GM23338 (cell line): ENCODE results near the gene RMND1. TPM values are rescaled to one million over a fixed set of nuclear protein-coding genes. Genes with fewer than 3 reads are reported as not detected.

Experiments used
- ATAC-seq: fragments of 200-7000 bp; cut with Tn5 transposase; 3 replicates; pipeline ENCODE4 v1.9.1; 2020
- DNase-seq: peaks from one replicate; pipeline ENCODE4 v3.0.0-alpha.2; 2015; ENCODE audit warnings: low spot score
- H2AFZ ChIP-seq: fragments of 200-600 bp; sonication (generic); 2 replicates; pipeline ENCODE4 v1.8.0; 2016; ENCODE audit warnings: antibody characterized with exemption, mild to moderate bottlenecking, moderate library complexity
- H3F3A ChIP-seq: fragments of 200-600 bp; sonication (generic); replicated peaks from 2 replicates; pipeline ENCODE4 v1.8.0; 2017; ENCODE audit warnings: antibody characterized with exemption, mixed run types, low read depth
- H3K27ac ChIP-seq: fragments of 200-600 bp; sonication (generic); 2 replicates; pipeline ENCODE4 v1.6.1; 2016; ENCODE audit warnings: low read depth
- H3K27me3 ChIP-seq: fragments of 200-600 bp; sonication (generic); 2 replicates; pipeline ENCODE4 v1.8.0; 2016; ENCODE audit warnings: mild to moderate bottlenecking, mixed run types, moderate library complexity; ENCODE audit not compliant: insufficient read depth
- H3K36me3 ChIP-seq: fragments of 200-600 bp; sonication (generic); 2 replicates; pipeline ENCODE4 v1.8.0; 2016; ENCODE audit warnings: mild to moderate bottlenecking; ENCODE audit not compliant: insufficient read depth
- H3K4me1 ChIP-seq: fragments of 200-600 bp; sonication (generic); 2 replicates; pipeline ENCODE4 v1.8.0; 2016; ENCODE audit warnings: mild to moderate bottlenecking, moderate library complexity; ENCODE audit not compliant: insufficient read depth
- H3K4me2 ChIP-seq: fragments of 200-600 bp; sonication (generic); 2 replicates; pipeline ENCODE4 v1.7.1; 2017; ENCODE audit warnings: mixed run types
- H3K4me3 ChIP-seq: fragments of 200-600 bp; sonication (generic); 2 replicates; pipeline ENCODE4 v1.6.1; 2016; ENCODE audit warnings: mixed run types
- H3K79me2 ChIP-seq: fragments of 200-600 bp; sonication (generic); replicated peaks from 2 replicates; pipeline ENCODE4 v1.8.0; 2017; ENCODE audit warnings: mild to moderate bottlenecking; ENCODE audit not compliant: insufficient read depth
- H3K9me2 ChIP-seq: fragments of 200-600 bp; sonication (generic); 2 replicates; pipeline ENCODE4 v1.8.0; 2017; ENCODE audit not compliant: insufficient read depth
- H4K20me1 ChIP-seq: fragments of 200-600 bp; sonication (generic); replicated peaks from 2 replicates; pipeline ENCODE4 v1.8.0; 2017; ENCODE audit warnings: mild to moderate bottlenecking; ENCODE audit not compliant: insufficient read depth
- H3K27ac Mint-ChIP-seq: 2 replicates; pipeline ENCODE4 v1.8.0; 2020; ENCODE audit warnings: inconsistent platforms, mild to moderate bottlenecking, moderate library complexity, mixed read lengths
- H3K27me3 Mint-ChIP-seq: 3 replicates; pipeline ENCODE4 v1.8.0; 2022; ENCODE audit warnings: low read depth, mild to moderate bottlenecking, moderate library complexity, mixed read lengths, inconsistent platforms; ENCODE audit not compliant: insufficient read depth, poor library complexity
- H3K36me3 Mint-ChIP-seq: 3 replicates; pipeline ENCODE4 v1.8.0; 2021; ENCODE audit warnings: low read depth, mild to moderate bottlenecking, inconsistent platforms, moderate library complexity, mixed read lengths
- H3K4me1 Mint-ChIP-seq: 3 replicates; pipeline ENCODE4 v1.8.0; 2020; ENCODE audit warnings: mild to moderate bottlenecking, inconsistent platforms, mixed read lengths
- H3K4me3 Mint-ChIP-seq: 3 replicates; pipeline ENCODE4 v1.8.0; 2021; ENCODE audit warnings: moderate library complexity, mild to moderate bottlenecking, inconsistent platforms, mixed read lengths
- H3K9me3 Mint-ChIP-seq: 3 replicates; pipeline ENCODE4 v1.8.0; 2020; ENCODE audit warnings: moderate library complexity, mild to moderate bottlenecking, inconsistent platforms, mixed read lengths
- CREB1 ChIP-seq: fragments of 250-450 bp; sonication (Bioruptor Pico); IDR thresholded peaks from 2 replicates; pipeline ENCODE4 v1.5.0; 2020; ENCODE audit warnings: low read depth, mild to moderate bottlenecking, moderate library complexity
- CTCF ChIP-seq, 2 experiments: fragments of 200-600 bp in 1 of 2; sonication (generic) in 1 of 2; conservative IDR thresholded peaks; 2 replicates each; pipeline versions ENCODE4 v1.5.1 to v1.6.1; 2016 to 2017; ENCODE audit warnings: antibody characterized with exemption in 2 of 2, low read depth in 2 of 2, mild to moderate bottlenecking in 2 of 2, moderate library complexity in 1 of 2
- EZH2phosphoT487 ChIP-seq: fragments of 200-600 bp; sonication (generic); IDR thresholded peaks from one replicate; pipeline ENCODE4 v1.8.1; 2018; ENCODE audit warnings: antibody characterized with exemption; ENCODE audit not compliant: unreplicated experiment
- JUNB ChIP-seq: IDR thresholded peaks from one replicate; pipeline ENCODE4 v1.6.1; 2016; ENCODE audit warnings: antibody characterized with exemption; ENCODE audit not compliant: unreplicated experiment
- NANOG ChIP-seq: IDR thresholded peaks from 2 replicates; pipeline ENCODE4 v1.6.1; 2016; ENCODE audit warnings: antibody characterized with exemption, borderline replicate concordance
- POLR2AphosphoS5 ChIP-seq: IDR thresholded peaks from 2 replicates; pipeline ENCODE4 v1.6.1; 2016; ENCODE audit warnings: antibody characterized with exemption, low read depth
- ZNF114 ChIP-seq: fragments of 250-450 bp; sonication (Bioruptor Pico); IDR thresholded peaks from 2 replicates; pipeline ENCODE4 v1.5.0; 2020; ENCODE audit warnings: mild to moderate bottlenecking, moderate library complexity
- ZNF331 ChIP-seq: fragments of 250-450 bp; sonication (Bioruptor Pico); IDR thresholded peaks from 2 replicates; pipeline ENCODE4 v1.5.0; 2020; ENCODE audit warnings: low read depth, mild to moderate bottlenecking, moderate library complexity
- ZNF462 ChIP-seq: fragments of 250-450 bp; sonication (Bioruptor Pico); IDR thresholded peaks from 2 replicates; pipeline ENCODE4 v1.5.0; 2020; ENCODE audit warnings: mild to moderate bottlenecking, moderate library complexity
- polyA plus RNA-seq: library from polyadenylated mRNA; unstranded; fragments of >200 nt; fragmentation: Nextera tagmentation; extraction: Ambion mirVana; gene quantifications from 2 replicates; pipeline ENCODE4 v1.2.1, GENCODE V29; 2016
- total RNA-seq: library from RNA; depleted of rRNA; stranded (reverse); fragments of >200 nt; shearing (Covaris generic); gene quantifications from 2 replicates; pipeline ENCODE4 v1.2.3, GENCODE V29; 2014
- TF ChIP-seq, protein P1 (sequence below): IDR thresholded peaks from 2 replicates; pipeline ENCODE4 v1.6.1; 2016; ENCODE audit warnings: antibody characterized with exemption

RMND1 gene
- total and polyA plus RNA-seq, 2 experiments from 2014 or later: 27.5 to 34.4 TPM

DNA sequence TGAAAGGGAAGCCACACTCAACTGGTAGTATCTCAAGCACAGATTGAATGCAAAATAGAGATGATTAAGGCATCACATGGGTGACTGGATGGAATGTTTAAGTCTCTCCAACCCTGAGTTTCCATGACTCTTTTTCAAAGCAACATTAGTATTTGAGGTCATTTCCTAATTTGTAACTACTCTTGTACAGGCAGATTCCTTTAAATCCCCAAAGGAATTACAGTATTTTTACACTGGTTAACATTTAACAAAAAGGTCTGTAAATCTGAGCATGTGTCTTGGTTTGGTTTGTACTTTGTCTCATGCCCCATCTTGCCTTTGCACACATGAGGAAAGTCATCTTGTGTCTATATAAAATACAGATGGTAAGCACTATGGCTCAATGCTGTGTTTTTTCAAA is 15.1 kb downstream of the RMND1 start:
- Mint-ChIP-seq H3K27ac (no peak overlapping the region), H3K9me3 (no peaks in the 10 kb centered on the region), H3K4me3 (no peak overlapping the region), H3K4me1 (no peaks in the 10 kb centered on the region), H3K27me3 (no peaks in the 10 kb centered on the region), H3K36me3 (peaks cover 14% of the 10 kb centered on the region; the same call in 2 of the 3 replicates)
- Histone ChIP-seq H3F3A (no peaks in the 10 kb centered on the region), H3K36me3 (peaks cover 11% of the 10 kb centered on the region; the same call in 1 of the 2 replicates), H3K9me2 (no peaks in the 10 kb centered on the region), H3K79me2 (peaks cover 58% of the 10 kb centered on the region), H3K27me3 (no peaks in the 10 kb centered on the region), H3K27ac (no peak overlapping the region), H2AFZ (no peak overlapping the region), H3K4me2 (no peak overlapping the region), H3K4me1 (no peaks in the 10 kb centered on the region), H3K4me3 (no peak overlapping the region), H4K20me1 (peaks cover 17% of the 10 kb centered on the region; the same call in 1 of the 2 replicates)
- TF ChIP-seq, protein P1, sequence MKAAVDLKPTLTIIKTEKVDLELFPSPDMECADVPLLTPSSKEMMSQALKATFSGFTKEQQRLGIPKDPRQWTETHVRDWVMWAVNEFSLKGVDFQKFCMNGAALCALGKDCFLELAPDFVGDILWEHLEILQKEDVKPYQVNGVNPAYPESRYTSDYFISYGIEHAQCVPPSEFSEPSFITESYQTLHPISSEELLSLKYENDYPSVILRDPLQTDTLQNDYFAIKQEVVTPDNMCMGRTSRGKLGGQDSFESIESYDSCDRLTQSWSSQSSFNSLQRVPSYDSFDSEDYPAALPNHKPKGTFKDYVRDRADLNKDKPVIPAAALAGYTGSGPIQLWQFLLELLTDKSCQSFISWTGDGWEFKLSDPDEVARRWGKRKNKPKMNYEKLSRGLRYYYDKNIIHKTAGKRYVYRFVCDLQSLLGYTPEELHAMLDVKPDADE: no peak
- TF ChIP-seq EZH2phosphoT487 (no peak), POLR2AphosphoS5 (no peak), ZNF114 (CRISPR knock-in tag) (no peak), NANOG (no peak), ZNF462 (CRISPR knock-in tag) (no peak), CREB1 (CRISPR knock-in tag) (no peak), JUNB (no peak), ZNF331 (CRISPR knock-in tag) (no peak), CTCF (conservative IDR thresholded peaks at IDR 0.05; ENCODE audit: low read depth in 2 of 2) (no peak)
- no peak for DNase-seq
- ATAC-seq: no peak
